Measurements from ENCODE around the gene CORO1C. TPM values are rescaled to one million over a fixed set of nuclear protein-coding genes. Genes with fewer than 3 reads are reported as not detected.
A peak's percentile ranks its signal among the peaks of the same experiment; 100 is the strongest.

The CORO1C gene
- total and polyA plus RNA-seq, 9 of the 15 experiments (the other 6 are each of a cell fraction or from before 2014, with no cell fraction given) = 55.2 to 280 (median 150) TPM

DNA sequence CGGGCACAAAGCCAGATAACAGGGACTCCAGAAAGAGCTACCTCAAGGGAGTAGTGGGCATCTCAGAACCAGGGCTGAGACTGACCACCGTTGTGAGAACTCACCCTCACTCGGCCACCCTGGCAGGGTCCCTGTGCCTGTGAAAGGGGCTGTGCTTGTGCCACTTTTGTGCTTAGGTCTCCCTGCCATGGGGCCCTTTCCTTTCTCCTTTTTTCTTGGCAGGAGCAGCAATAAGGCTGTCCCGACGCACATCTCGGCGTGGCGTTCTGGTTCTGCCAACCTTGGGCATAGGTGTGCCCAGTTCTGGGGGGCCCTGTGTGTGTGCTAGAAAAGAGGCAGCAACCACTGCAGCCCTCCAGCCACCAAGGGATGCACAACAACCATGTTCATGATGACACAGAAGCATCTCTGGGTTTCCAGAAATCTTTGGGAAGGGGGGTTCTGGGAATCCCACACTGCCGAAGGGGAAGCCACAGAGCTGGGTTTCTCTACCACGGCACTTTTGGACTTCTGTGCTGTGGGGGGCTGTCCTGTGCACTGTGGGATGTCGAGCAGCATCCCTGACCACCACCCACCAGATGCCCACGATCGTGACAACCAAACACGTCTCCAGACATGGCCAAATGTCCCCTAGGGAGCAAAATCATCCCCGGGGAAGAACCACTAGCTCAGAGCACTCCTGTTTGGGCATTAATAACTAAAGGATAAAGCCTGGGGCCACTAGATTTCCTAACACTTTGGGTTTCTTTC is 120.3 kb downstream of the CORO1C start:
- Histone ChIP-seq H4K20me1 (replicated peaks; ENCODE audit: control insufficient read depth, insufficient read depth, low read length) (no peaks in the 10 kb centered on the region), H3K79me2 (ENCODE audit: control insufficient read depth, insufficient read depth, low read length) (no peaks in the 10 kb centered on the region), H3K9ac (ENCODE audit: insufficient read depth in 1 of 2, low read depth in 2 of 2, low read length in 2 of 2) (0 out of 4 replicates have a peak overlapping the region, but pooled peaks of 1 of the 2 experiments have one; percentile 36), H3K4me2 (ENCODE audit: insufficient read depth, low read length) (no peak overlapping the region), H3K4me1 (replicated peaks in 1 of 2; ENCODE audit: control insufficient read depth in 2 of 2, insufficient read depth in 2 of 2, low read length in 2 of 2) (peaks cover 9 to 16% of the 10 kb centered on the region in 2 experiments), H3K27me3 (ENCODE audit: control insufficient read depth in 2 of 2, insufficient read depth in 2 of 2, low read length in 2 of 2) (no peaks in the 10 kb centered on the region), H3K27ac (ENCODE audit: extremely low read depth, low read depth, low read length) (no peak overlapping the region), H2AFZ (ENCODE audit: low read depth, low read length) (no peak overlapping the region), H3K4me3 (no peak overlapping the region), H3K9me1 (ENCODE audit: control insufficient read depth, insufficient read depth, low read length) (no peaks in the 10 kb centered on the region), H3K9me3 (replicated peaks; ENCODE audit: control insufficient read depth, insufficient read depth, low read depth, low read length) (no peaks in the 10 kb centered on the region), H3K36me3 (ENCODE audit: control insufficient read depth, insufficient read depth, low read length) (no peaks in the 10 kb centered on the region)
- intact Hi-C loops (cut with micrococcal nuclease) (no loop called here), in situ Hi-C loops (cut with MboI) (no loop called here)
- ChIA-PET POLR2A (interaction anchor here (0.7 kb wide), 1 partner anchor 118 kb away, joined by 3 read pairs; no protein-coding TSS in a partner anchor), CTCF (ENCODE audit: low intra/inter-chr PET ratio) (no interaction called here)
- no TSS peak for BruUV-seq (replicated peaks)
- TF ChIP-seq EHMT2 (IDR thresholded peaks at IDR 0.05) = no peak
- no peak for TF ChIP-seq SMAD1 (IDR thresholded peaks at IDR 0.05; ENCODE audit: low read depth, low read length, partially characterized antibody)
- no peak for TF ChIP-seq PCBP2 (IDR thresholded peaks at IDR 0.05; ENCODE audit: low read depth, low read length, poor library complexity, severe bottlenecking)
- TF ChIP-seq MLX (CRISPR knock-in tag; conservative IDR thresholded peaks at IDR 0.05) = no peak
- TF ChIP-seq SMARCA4 (IDR thresholded peaks at IDR 0.05) = no peak
- TF ChIP-seq MTF1 (CRISPR knock-in tag; IDR thresholded peaks at IDR 0.05; ENCODE audit: borderline replicate concordance) = no peak
- no peak for TF ChIP-seq PPARD (CRISPR knock-in tag; IDR thresholded peaks at IDR 0.05)
- no peak for TF ChIP-seq SIX5 (IDR thresholded peaks at IDR 0.05; ENCODE audit: borderline replicate concordance in 1 of 2, insufficient read depth in 1 of 2, low read depth in 1 of 2, low read length in 2 of 2)
- no peak for ATAC-seq
- WGBS (ENCODE audit: insufficient coverage, low coverage, missing lambda C conversion rate) = 30% methylated on average over 10 of the region's 15 CpGs
- no peak for FAIRE-seq
- no peak for DNase-seq (ENCODE audit: extremely low read depth in 1 of 4, low spot score in 3 of 4)
